ENCODE data around the gene TIFAB.

TIFAB gene

DNA sequence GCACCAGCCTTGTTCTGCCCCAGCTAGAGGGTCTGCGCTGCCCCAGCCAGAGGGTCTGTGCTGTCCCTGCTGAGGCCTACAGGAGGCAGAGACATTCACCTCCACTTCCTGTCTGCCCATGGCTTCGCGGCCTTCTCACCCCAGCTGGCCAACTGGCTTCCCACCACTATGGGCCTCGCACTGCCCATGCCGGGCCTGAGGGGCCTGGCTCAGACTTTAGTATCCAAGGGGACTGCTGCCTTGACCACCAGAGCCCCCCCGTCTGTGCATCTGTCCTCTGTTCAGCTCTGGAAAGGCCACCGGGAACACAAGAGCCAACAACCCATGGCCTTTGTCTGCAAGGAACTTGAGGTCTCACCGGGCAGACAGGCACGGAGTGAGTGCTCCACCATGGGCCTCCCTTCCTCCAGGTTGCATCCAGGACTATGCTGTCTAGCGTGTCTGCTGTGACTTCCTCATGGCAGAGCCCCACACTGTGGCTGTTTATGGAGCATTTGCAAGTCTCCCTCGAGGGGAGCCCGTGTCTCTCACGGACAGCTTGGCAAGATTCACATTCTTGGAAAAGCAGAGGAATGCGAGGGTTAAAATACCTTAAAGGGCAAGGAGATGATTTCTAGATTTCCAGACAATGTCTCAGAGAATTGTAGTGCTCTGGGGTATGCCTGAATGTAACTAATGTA is 6.7 kb downstream of the TIFAB start:
- no peak for DNase-seq (ENCODE audit: low read depth, low spot score)
- Histone ChIP-seq H3K9ac (ENCODE audit: insufficient read length, low read depth) (no peak overlapping the region), H3K36me3 (ENCODE audit: insufficient read depth, insufficient read length, low read length) (no peaks in the 10 kb centered on the region), H3K27me3 (ENCODE audit: insufficient read depth, insufficient read length) (peaks cover 17% of the 10 kb centered on the region), H3K4me1 (ENCODE audit: insufficient read depth, insufficient read length) (peaks cover 7% of the 10 kb centered on the region), H3K4me3 (ENCODE audit: insufficient read length, low read depth) (no peak overlapping the region), H3K9me3 (ENCODE audit: insufficient read depth, low read length) (no peaks in the 10 kb centered on the region)
- TF ChIP-seq SUZ12 (IDR thresholded peaks at IDR 0.05; ENCODE audit: extremely low read depth, insufficient read depth, insufficient read length) (no peak), YY1 (IDR thresholded peaks at IDR 0.05; ENCODE audit: insufficient read depth, insufficient read length) (no peak), ZNF274 (IDR thresholded peaks at IDR 0.05; ENCODE audit: low read depth, low read length) (no peak)

DNA sequence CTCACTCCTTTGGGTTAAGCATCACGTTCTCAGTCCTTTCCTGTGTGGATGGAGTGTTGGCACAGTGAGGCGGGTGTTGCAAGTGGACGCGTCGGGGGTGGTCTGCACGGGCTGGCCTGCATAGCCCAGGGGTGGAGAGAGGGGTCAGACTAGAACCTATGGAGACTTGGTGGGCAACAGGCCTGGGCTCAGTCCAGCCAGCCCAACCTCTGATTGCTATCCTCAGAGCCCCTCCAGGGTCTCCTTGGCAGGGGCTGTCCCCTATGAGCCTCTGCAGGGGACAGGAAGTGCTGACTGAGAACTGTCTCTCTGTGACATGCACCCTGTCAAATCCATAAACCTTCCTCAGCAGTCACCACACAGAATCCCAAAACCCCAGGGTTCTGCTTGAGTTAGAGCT is 7.3 kb downstream of the TIFAB start:
- peaks cover 7% of the 10 kb centered on the region for H3K4me1 ChIP-seq (ENCODE audit: insufficient read depth, insufficient read length)
- H3K36me3 ChIP-seq (ENCODE audit: insufficient read depth, insufficient read length, low read length) = no peaks in the 10 kb centered on the region
- TF ChIP-seq SUZ12 (IDR thresholded peaks at IDR 0.05; ENCODE audit: extremely low read depth, insufficient read depth, insufficient read length) (no peak), ZNF274 (IDR thresholded peaks at IDR 0.05; ENCODE audit: low read depth, low read length) (no peak), YY1 (IDR thresholded peaks at IDR 0.05; ENCODE audit: insufficient read depth, insufficient read length) (no peak)
- peaks cover 11% of the 10 kb centered on the region for H3K27me3 ChIP-seq (ENCODE audit: insufficient read depth, insufficient read length)
- H3K4me3 ChIP-seq (ENCODE audit: insufficient read length, low read depth) = no peak overlapping the region
- no peak for DNase-seq (ENCODE audit: low read depth, low spot score)
- H3K9me3 ChIP-seq (ENCODE audit: insufficient read depth, low read length) = no peaks in the 10 kb centered on the region
- no peak overlapping the region for H3K9ac ChIP-seq (ENCODE audit: insufficient read length, low read depth)

DNA sequence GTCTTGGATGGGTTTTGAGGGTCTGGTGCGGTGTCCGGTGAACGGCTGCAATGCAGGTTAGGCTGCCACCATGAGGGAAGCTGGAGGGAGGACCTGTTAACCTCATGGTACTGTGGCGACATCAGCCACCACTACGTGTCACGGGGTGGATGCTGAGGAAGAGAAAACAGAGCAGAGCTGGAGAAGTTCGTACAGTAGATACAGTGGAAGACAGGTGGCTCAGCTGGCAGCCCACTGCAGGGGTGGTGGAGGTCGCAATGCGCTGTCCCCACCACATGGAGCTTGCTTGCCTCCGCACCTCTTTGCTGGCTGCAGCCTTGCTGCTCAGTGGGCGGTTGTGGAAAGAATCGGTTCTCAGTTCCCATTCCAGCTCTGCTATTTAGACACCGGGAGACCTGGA is 7.8 kb downstream of the TIFAB start:
- H3K9ac ChIP-seq (ENCODE audit: insufficient read length, low read depth) = no peak overlapping the region
- TF ChIP-seq SUZ12 (IDR thresholded peaks at IDR 0.05; ENCODE audit: extremely low read depth, insufficient read depth, insufficient read length) (no peak), ZNF274 (IDR thresholded peaks at IDR 0.05; ENCODE audit: low read depth, low read length) (no peak), YY1 (IDR thresholded peaks at IDR 0.05; ENCODE audit: insufficient read depth, insufficient read length) (no peak)

GRCh38 chr5:135443161-135443960 is 8.8 kb downstream of the TIFAB start:
- Histone ChIP-seq H3K4me1 (ENCODE audit: insufficient read depth, insufficient read length) (peaks cover 3% of the 10 kb centered on the region), H3K9ac (ENCODE audit: insufficient read length, low read depth) (no peak overlapping the region), H3K9me3 (ENCODE audit: insufficient read depth, low read length) (no peaks in the 10 kb centered on the region), H3K4me3 (ENCODE audit: insufficient read length, low read depth) (no peak overlapping the region), H3K36me3 (ENCODE audit: insufficient read depth, insufficient read length, low read length) (no peaks in the 10 kb centered on the region), H3K27me3 (ENCODE audit: insufficient read depth, insufficient read length) (peaks cover 5% of the 10 kb centered on the region)
- TF ChIP-seq ZNF274 (IDR thresholded peaks at IDR 0.05; ENCODE audit: low read depth, low read length) = no peak
- TF ChIP-seq YY1 (IDR thresholded peaks at IDR 0.05; ENCODE audit: insufficient read depth, insufficient read length) = no peak
- no peak for TF ChIP-seq SUZ12 (IDR thresholded peaks at IDR 0.05; ENCODE audit: extremely low read depth, insufficient read depth, insufficient read length)
- DNase-seq (ENCODE audit: low read depth, low spot score) = no peak

More for the DNA sequence above, 7.8 kb downstream of the TIFAB start:
- H3K4me3 ChIP-seq (ENCODE audit: insufficient read length, low read depth) = no peak overlapping the region
- no peaks in the 10 kb centered on the region for H3K36me3 ChIP-seq (ENCODE audit: insufficient read depth, insufficient read length, low read length)
- H3K27me3 ChIP-seq (ENCODE audit: insufficient read depth, insufficient read length) = peaks cover 7% of the 10 kb centered on the region
- no peak for DNase-seq (ENCODE audit: low read depth, low spot score)
- peaks cover 7% of the 10 kb centered on the region for H3K4me1 ChIP-seq (ENCODE audit: insufficient read depth, insufficient read length)
- no peaks in the 10 kb centered on the region for H3K9me3 ChIP-seq (ENCODE audit: insufficient read depth, low read length)

DNA sequence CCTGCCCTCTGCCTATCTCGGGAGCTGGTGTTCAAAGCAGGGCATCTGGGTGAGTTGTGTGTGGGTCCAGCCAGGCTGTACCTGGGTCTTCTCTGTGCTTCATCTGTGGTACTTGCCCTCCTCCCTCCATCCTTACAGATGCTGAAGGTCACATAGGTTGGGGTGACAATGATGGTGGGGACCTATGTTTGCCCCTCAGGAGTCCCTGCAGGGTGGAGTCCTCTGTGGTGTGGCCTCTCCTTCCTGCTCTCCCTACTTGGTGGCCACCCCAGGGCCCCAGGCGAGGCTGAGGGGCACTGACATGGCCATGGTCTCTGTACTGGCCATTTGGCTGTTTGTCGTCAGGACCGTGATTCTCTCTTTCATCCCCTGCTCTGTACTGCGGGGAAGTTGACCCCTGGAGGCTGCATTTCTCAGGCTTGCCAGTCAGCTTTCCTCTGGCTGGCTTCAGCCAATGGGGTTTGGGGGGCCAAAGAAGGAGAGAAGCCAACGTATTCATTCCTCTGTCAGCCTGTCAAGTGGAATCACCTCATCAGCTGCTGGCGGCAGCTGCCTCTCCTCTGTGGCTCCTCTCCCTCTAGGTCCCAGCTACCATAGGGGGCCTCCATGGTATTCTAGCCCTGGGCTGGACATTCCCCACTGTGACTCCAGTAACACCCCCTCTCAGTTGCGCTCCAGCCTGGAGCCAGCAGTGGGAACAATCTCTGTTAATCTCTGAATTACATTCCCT is 9.6 kb downstream of the TIFAB start:
- no peaks in the 10 kb centered on the region for H3K9me3 ChIP-seq (ENCODE audit: insufficient read depth, low read length)

GRCh38 chr5:135441919-135442318 is 10.2 kb downstream of the TIFAB start:
- Histone ChIP-seq H3K9me3 (ENCODE audit: insufficient read depth, low read length) (no peaks in the 10 kb centered on the region), H3K4me1 (ENCODE audit: insufficient read depth, insufficient read length) (peaks cover 3% of the 10 kb centered on the region), H3K9ac (ENCODE audit: insufficient read length, low read depth) (no peak overlapping the region), H3K27me3 (ENCODE audit: insufficient read depth, insufficient read length) (peaks cover 2% of the 10 kb centered on the region), H3K4me3 (ENCODE audit: insufficient read length, low read depth) (no peak overlapping the region), H3K36me3 (ENCODE audit: insufficient read depth, insufficient read length, low read length) (no peaks in the 10 kb centered on the region)
- DNase-seq (ENCODE audit: low read depth, low spot score) = no peak
- TF ChIP-seq ZNF274 (IDR thresholded peaks at IDR 0.05; ENCODE audit: low read depth, low read length) (no peak), YY1 (IDR thresholded peaks at IDR 0.05; ENCODE audit: insufficient read depth, insufficient read length) (no peak), SUZ12 (IDR thresholded peaks at IDR 0.05; ENCODE audit: extremely low read depth, insufficient read depth, insufficient read length) (no peak)

More for the DNA sequence above, 9.6 kb downstream of the TIFAB start:
- Histone ChIP-seq H3K4me3 (ENCODE audit: insufficient read length, low read depth) (no peak overlapping the region), H3K4me1 (ENCODE audit: insufficient read depth, insufficient read length) (peaks cover 3% of the 10 kb centered on the region), H3K36me3 (ENCODE audit: insufficient read depth, insufficient read length, low read length) (no peaks in the 10 kb centered on the region), H3K27me3 (ENCODE audit: insufficient read depth, insufficient read length) (peaks cover 5% of the 10 kb centered on the region), H3K9ac (ENCODE audit: insufficient read length, low read depth) (no peak overlapping the region)
- TF ChIP-seq ZNF274 (IDR thresholded peaks at IDR 0.05; ENCODE audit: low read depth, low read length) = no peak
- TF ChIP-seq SUZ12 (IDR thresholded peaks at IDR 0.05; ENCODE audit: extremely low read depth, insufficient read depth, insufficient read length) = no peak
- no peak for TF ChIP-seq YY1 (IDR thresholded peaks at IDR 0.05; ENCODE audit: insufficient read depth, insufficient read length)
- no peak for DNase-seq (ENCODE audit: low read depth, low spot score)
